Right lobe of liver (tissue), 6 donors: ENCODE measurements around the gene CPT1C. TPM values are rescaled to one million over a fixed set of nuclear protein-coding genes. Genes with fewer than 3 reads are reported as not detected.
A peak's percentile ranks its signal among the peaks of the same experiment; 100 is the strongest.

Source experiments
- ATAC-seq, 4 donors: fragments of 200-7000 bp; cut with Tn5 transposase; one replicate each; pipeline ENCODE4 v1.9.1; 2020; ENCODE audit warnings: mild to moderate bottlenecking in 4 of 4, moderate library complexity in 4 of 4
- DNase-seq, 3 donors: peaks; one replicate each; pipeline ENCODE4 v3.0.0-alpha.2; 2020
- H3K27ac ChIP-seq, 3 donors: fragments of 200-600 bp; one replicate each; pipeline ENCODE4 v1.8.0; 2022
- H3K27me3 ChIP-seq, 2 donors: fragments of 200-600 bp; one replicate each; pipeline ENCODE4 v1.8.0; 2022
- H3K36me3 ChIP-seq, 4 donors: fragments of 200-600 bp; sonication (generic) in 1 of 4; one replicate each; pipeline versions ENCODE4 v1.5.1 to v1.8.0; 2017 to 2022; ENCODE audit warnings: control low read depth in 1 of 4
- H3K4me1 ChIP-seq, 4 donors: fragments of 200-600 bp; sonication (generic) in 1 of 4; one replicate each; pipeline versions ENCODE4 v1.5.1 to v1.8.0; 2017 to 2022; ENCODE audit warnings: control low read depth in 1 of 4
- H3K4me3 ChIP-seq, 3 donors: fragments of 200-600 bp; one replicate each; pipeline ENCODE4 v1.8.0; 2022
- H3K9me3 ChIP-seq, 4 donors: fragments of 200-600 bp; sonication (generic) in 1 of 4; one replicate each; pipeline versions ENCODE4 v1.5.1 to v1.8.0; 2017 to 2022; ENCODE audit warnings: control low read depth in 1 of 4
- POLR2A ChIP-seq: fragments of 450-650 bp; IDR thresholded peaks from one replicate; pipeline ENCODE4 v1.6.1; 2017; ENCODE audit warnings: antibody characterized with exemption, mild to moderate bottlenecking
- WGBS: methylation state at CpG from one replicate; pipeline ENCODE4 v1.1.6; 2018; ENCODE audit warnings: low coverage, low lambda C conversion rate; ENCODE audit not compliant: insufficient coverage; ENCODE audit errors: missing lambda C conversion rate; 5-methylcytosine and 5-hydroxymethylcytosine counted together
- intact Hi-C, 2 donors: fragments of 100-400 bp; cut with DNase I; formaldehyde crosslinking; loops; one replicate each; pipeline versions ENCODE4 v1.11.2 to v1.14.1; 2022
- total RNA-seq, 6 experiments: library from RNA; depleted of rRNA in 2 of 6; stranded (reverse); fragments of >200 nt in 2 of 6; fragmentation: NEBNext Ultra II Directional in 3 of 6; extraction: Animal tissue kit (Norgen Biotek cat#: 25700) in 3 of 6; gene quantifications; one replicate each; pipeline versions ENCODE4 v1.1.0 to v1.2.4, GENCODE V29; 2016 to 2023
- TF ChIP-seq, protein P1 (sequence below), 4 donors: fragments of 200-600 bp in 3 of 4; fragments of 450-650 bp in 1 of 4; IDR thresholded peaks; one replicate each; pipeline versions ENCODE4 v1.5.1 to v1.8.0; 2016 to 2022; ENCODE audit warnings: antibody characterized with exemption in 4 of 4, mild to moderate bottlenecking in 2 of 4
- donor health status: DM: no; HTN: yes; CAD: no.
- donor health status: DM: no; HTN: no; CAD: no.
- donor health status: DM: no; HTN: no; CAD: no.
- donor health status: DM: no; HTN: yes; CAD: no.
- donor health status: DM: no; HTN: yes; CAD: no.

Gene CPT1C
- total RNA-seq, 6 experiments from 2014 or later, result 0.43 to 6.7 (median 0.97) TPM

DNA sequence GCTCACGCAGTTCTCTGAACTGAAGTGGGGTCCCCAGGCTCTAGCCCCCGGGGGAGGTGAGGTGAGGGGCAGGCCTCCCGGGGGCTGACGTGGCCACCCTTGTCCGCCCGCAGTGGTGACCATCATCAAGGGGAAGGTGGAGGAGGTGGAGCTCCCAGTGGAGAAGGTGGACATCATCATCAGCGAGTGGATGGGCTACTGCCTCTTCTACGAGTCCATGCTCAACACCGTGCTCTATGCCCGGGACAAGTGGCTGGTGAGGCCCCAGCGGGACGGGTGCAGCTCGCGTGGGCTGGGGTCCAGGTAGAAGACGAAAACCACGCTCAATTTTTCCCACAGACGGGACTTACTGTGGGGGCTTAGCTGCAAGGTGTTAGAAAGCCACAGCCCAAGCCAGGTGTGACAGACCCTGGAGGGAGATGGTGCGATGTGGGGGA, 7.1 kb upstream of the CPT1C start:
- H3K27ac ChIP-seq, result no peak overlapping the region

DNA sequence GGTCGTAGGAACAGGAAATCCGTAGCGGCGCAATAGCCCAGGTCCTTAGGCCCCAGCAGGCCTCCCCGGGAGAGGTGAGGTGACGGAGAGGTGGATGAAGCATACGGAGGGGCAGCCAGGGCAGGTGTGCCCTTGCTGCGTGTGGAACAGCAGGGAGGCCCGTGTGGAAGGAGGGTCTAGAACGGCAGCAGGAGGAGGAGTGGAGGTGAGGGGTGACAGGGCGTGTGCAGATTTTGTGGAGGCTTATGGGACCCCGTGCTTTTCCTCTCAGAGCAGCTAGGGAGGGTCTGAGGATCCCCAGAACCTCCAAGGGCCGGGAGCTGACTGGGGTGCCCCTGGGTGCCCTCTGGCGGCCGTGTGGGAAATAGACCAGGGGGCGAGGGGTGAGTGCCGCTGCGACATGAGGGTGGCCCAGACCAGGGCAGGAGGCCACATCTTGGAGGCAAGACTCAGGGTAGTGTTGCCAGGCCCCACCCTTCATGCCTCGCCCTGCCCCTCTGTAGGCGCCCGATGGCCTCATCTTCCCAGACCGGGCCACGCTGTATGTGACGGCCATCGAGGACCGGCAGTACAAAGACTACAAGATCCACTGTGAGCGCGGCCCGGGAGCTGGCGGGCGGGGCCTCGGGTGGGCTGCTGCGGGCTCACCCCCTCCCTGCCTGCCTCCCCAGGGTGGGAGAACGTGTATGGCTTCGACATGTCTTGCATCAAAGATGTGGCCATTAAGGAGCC, 6.5 kb upstream of the CPT1C start:
- TF ChIP-seq, protein P1, sequence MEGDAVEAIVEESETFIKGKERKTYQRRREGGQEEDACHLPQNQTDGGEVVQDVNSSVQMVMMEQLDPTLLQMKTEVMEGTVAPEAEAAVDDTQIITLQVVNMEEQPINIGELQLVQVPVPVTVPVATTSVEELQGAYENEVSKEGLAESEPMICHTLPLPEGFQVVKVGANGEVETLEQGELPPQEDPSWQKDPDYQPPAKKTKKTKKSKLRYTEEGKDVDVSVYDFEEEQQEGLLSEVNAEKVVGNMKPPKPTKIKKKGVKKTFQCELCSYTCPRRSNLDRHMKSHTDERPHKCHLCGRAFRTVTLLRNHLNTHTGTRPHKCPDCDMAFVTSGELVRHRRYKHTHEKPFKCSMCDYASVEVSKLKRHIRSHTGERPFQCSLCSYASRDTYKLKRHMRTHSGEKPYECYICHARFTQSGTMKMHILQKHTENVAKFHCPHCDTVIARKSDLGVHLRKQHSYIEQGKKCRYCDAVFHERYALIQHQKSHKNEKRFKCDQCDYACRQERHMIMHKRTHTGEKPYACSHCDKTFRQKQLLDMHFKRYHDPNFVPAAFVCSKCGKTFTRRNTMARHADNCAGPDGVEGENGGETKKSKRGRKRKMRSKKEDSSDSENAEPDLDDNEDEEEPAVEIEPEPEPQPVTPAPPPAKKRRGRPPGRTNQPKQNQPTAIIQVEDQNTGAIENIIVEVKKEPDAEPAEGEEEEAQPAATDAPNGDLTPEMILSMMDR (IDR thresholded peaks at IDR 0.05), result peak; percentile 23 to 41 (median 32)
- no peak for TF ChIP-seq POLR2A
- peaks cover 0 to 10% (median 0%) of the 10 kb centered on the region in 4 donors for H3K4me1 ChIP-seq
- no peak overlapping the region for H3K27ac ChIP-seq
- ATAC-seq, result no peak
- peaks cover 0 to 42% (median 9%) of the 10 kb centered on the region in 4 donors for H3K36me3 ChIP-seq
- intact Hi-C loops, result loop anchor here in 1 of 2 donors (10.0 kb wide), 1 partner anchor 110 kb away; no protein-coding TSS in a partner anchor
- H3K9me3 ChIP-seq, result no peaks in the 10 kb centered on the region
- WGBS, result 100% methylated on average over 4 of the region's 35 CpGs
- no peaks in the 10 kb centered on the region for H3K27me3 ChIP-seq
- H3K4me3 ChIP-seq, result no peak overlapping the region
- DNase-seq, result no peak

More for the DNA sequence above, 7.1 kb upstream of the CPT1C start:
- no peak for DNase-seq
- H3K9me3 ChIP-seq, result no peaks in the 10 kb centered on the region
- H3K4me3 ChIP-seq, result no peak overlapping the region
- ATAC-seq, result no peak
- TF ChIP-seq, protein P1 (IDR thresholded peaks at IDR 0.05), result no peak
- no peak for TF ChIP-seq POLR2A
- no peaks in the 10 kb centered on the region for H3K27me3 ChIP-seq
- 93% methylated on average over 6 of the region's 18 CpGs for WGBS
- H3K36me3 ChIP-seq, result peaks cover 0 to 42% (median 9%) of the 10 kb centered on the region in 4 donors
- peaks cover 0 to 10% (median 0%) of the 10 kb centered on the region in 4 donors for H3K4me1 ChIP-seq
- intact Hi-C loops, result loop anchor here in 1 of 2 donors (10.0 kb wide), 1 partner anchor 109 kb away; no protein-coding TSS in a partner anchor

DNA sequence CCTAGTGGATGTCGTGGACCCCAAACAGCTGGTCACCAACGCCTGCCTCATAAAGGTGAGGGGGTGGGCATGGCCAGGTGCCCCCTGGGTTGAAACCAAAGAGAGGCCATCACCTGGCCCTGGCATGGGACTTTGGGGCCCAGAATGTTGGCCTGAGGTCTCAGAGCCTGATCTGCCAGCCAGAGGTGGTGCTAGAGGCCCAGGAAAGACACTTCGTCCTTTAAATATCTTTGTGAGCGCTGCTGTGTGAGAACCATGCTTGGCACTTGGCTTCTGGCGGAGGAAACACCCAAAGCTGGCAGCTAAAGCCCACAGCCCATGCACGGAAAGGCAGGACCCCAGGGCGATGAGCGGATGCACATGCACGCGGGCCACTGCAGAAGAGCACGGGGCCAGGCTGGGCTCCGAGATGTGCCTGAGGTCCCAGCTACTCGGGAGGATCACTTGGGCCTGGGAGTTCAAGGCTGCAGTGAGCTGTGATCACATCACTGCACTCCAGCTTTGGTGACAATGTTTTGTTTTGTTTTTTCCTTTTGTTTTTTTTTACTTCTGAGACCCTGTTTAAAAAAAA, 5.8 kb upstream of the CPT1C start:
- Histone ChIP-seq H3K27ac (no peak overlapping the region), H3K4me3 (no peak overlapping the region), H3K27me3 (no peaks in the 10 kb centered on the region), H3K36me3 (peaks cover 0 to 42% (median 9%) of the 10 kb centered on the region in 4 donors), H3K9me3 (no peaks in the 10 kb centered on the region), H3K4me1 (peaks cover 0 to 16% (median under 1%) of the 10 kb centered on the region in 4 donors)
- DNase-seq (no peak), ATAC-seq (no peak)
- 84% methylated on average over 7 of the region's 13 CpGs for WGBS
- intact Hi-C loops, result loop anchor here in 1 of 2 donors (10.0 kb wide), 1 partner anchor 110 kb away; no protein-coding TSS in a partner anchor
- TF ChIP-seq, protein P1 (IDR thresholded peaks at IDR 0.05), result no peak
- no peak for TF ChIP-seq POLR2A

DNA sequence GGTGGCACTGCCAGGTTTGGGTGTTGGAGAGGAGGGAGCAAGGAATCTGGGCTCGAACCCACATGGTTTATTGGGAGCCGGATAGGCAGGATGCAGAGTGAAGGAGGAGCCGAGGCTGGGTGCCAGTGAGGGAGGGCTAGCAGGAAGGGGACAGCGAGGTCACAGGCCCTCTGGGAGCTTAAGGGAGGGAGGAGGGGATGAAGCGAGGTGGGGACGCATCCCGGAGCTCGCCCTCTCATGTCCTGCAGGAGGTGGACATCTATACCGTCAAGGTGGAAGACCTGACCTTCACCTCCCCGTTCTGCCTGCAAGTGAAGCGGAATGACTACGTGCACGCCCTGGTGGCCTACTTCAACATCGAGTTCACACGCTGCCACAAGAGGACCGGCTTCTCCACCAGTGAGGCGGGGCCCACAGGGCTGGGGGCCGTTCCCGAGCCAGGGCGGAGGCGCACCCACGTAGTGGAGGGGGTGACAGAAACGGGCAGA, 5.0 kb upstream of the CPT1C start:
- H3K4me1 ChIP-seq, result peaks cover 0 to 17% (median 2%) of the 10 kb centered on the region in 4 donors
- ATAC-seq (no peak), DNase-seq (no peak)
- intact Hi-C loops, result loop anchor here in 1 of 2 donors (10.0 kb wide), 1 partner anchor 111 kb away; no protein-coding TSS in a partner anchor
- no peak for TF ChIP-seq POLR2A
- TF ChIP-seq, protein P1 (IDR thresholded peaks at IDR 0.05), result no peak
- no peaks in the 10 kb centered on the region for H3K27me3 ChIP-seq
- no peaks in the 10 kb centered on the region for H3K9me3 ChIP-seq
- WGBS, result 73% methylated on average over 8 of the region's 23 CpGs
- H3K27ac ChIP-seq, result no peak overlapping the region
- H3K4me3 ChIP-seq, result no peak overlapping the region
- peaks cover 0 to 42% (median 9%) of the 10 kb centered on the region in 4 donors for H3K36me3 ChIP-seq
